A549 (cell line): Measurements from ENCODE around the gene VRTN. TPM values are rescaled to one million over a fixed set of nuclear protein-coding genes. Genes with fewer than 3 reads are reported as not detected.

ENCODE experiments used
- ATAC-seq, 2 experiments: fragments of 200-7000 bp in 1 of 2; fragments of >200 bp in 1 of 2; cut with Nextera tagmentation in 1 of 2; cut with Tn5 transposase in 1 of 2; 3 replicates each; pipeline versions ENCODE4 v1.8.0 to v1.9.1; 2018 to 2020; ENCODE audit warnings: mild to moderate bottlenecking in 1 of 2, moderate library complexity in 1 of 2
- CTCF ChIA-PET: fragments of 300-600 bp; sonication (Branson Sonifier 250); formaldehyde crosslinking; extraction: SDS; loops from one replicate; lab custom pipeline; 2021; ENCODE audit warnings: antibody characterized with exemption, inconsistent platforms; lab: Yijun Ruan, JAX
- POLR2A ChIA-PET: fragments of 350-600 bp; formaldehyde crosslinking; extraction: SDS; loops from one replicate; lab custom pipeline; 2021; ENCODE audit warnings: antibody characterized with exemption, inconsistent platforms; lab: Yijun Ruan, JAX
- DNase-seq, 2 experiments: peaks; one replicate each; pipeline versions ENCODE4 v3.0.0 to v3.0.0-alpha.2; 2011 to 2016; ENCODE audit warnings: low read depth in 1 of 2, low spot score in 1 of 2
- FAIRE-seq: peaks from 2 replicates; lab custom pipeline; 2011; peaks lifted over from hg19 to GRCh38; lab: Jason Lieb, UNC
- H3K27ac ChIP-seq, 2 experiments: fragments of >200 bp; sonication (Bioruptor Twin); formaldehyde crosslinking; 3 replicates each; pipeline ENCODE4 v1.5.1; 2016 to 2017
- H3K4me1 ChIP-seq: fragments of >200 bp; sonication (Bioruptor Twin); formaldehyde crosslinking; 3 replicates; pipeline ENCODE4 v1.6.1; 2016
- H3K4me2 ChIP-seq: fragments of >200 bp; sonication (Bioruptor Twin); formaldehyde crosslinking; 3 replicates; pipeline ENCODE4 v1.6.1; 2016
- H3K4me3 ChIP-seq: fragments of >200 bp; sonication (Bioruptor Twin); formaldehyde crosslinking; 3 replicates; pipeline ENCODE4 v1.5.1; 2016
- H3K9me3 ChIP-seq: fragments of >200 bp; sonication (Bioruptor Twin); formaldehyde crosslinking; 3 replicates; pipeline ENCODE4 v1.6.1; 2016
- ATOH8 ChIP-seq: fragments of 250-450 bp; sonication (Bioruptor Pico); IDR thresholded peaks from 2 replicates; pipeline ENCODE4 v1.5.0; 2020; ENCODE audit warnings: low read depth, mild to moderate bottlenecking, moderate library complexity
- CBX8 ChIP-seq: fragments of 200-600 bp; sonication (generic); IDR thresholded peaks from 2 replicates; pipeline ENCODE4 v1.6.1; 2016
- CEBPB ChIP-seq, 2 experiments: fragments of >200 bp in 1 of 2; sonication (Bioruptor Twin) in 1 of 2; formaldehyde crosslinking in 1 of 2; IDR thresholded peaks; 2 replicates each; pipeline ENCODE4 v1.6.1; 2012 to 2016
- CTCF ChIP-seq: fragments of >200 bp; sonication (Bioruptor Twin); formaldehyde crosslinking; IDR thresholded peaks from 3 replicates; pipeline ENCODE4 v1.5.1; 2016
- ELK1 ChIP-seq: fragments of 150-350 bp; IDR thresholded peaks from 2 replicates; pipeline ENCODE4 v1.6.1; 2014; ENCODE audit warnings: low read depth, mild to moderate bottlenecking, low read length
- EP300 ChIP-seq, 2 experiments: fragments of >200 bp; sonication (Bioruptor Twin); formaldehyde crosslinking; IDR thresholded peaks; 2 replicates in 1 of 2; 3 replicates in 1 of 2; pipeline ENCODE4 v1.6.1; 2016 to 2017
- FOSL2 ChIP-seq, 2 experiments: fragments of 450-650 bp in 1 of 2; fragments of >200 bp in 1 of 2; sonication (Bioruptor Twin) in 1 of 2; formaldehyde crosslinking; IDR thresholded peaks; 2 replicates each; pipeline versions ENCODE4 v1.5.0 to v1.6.1; 2016 to 2020; ENCODE audit warnings: mild to moderate bottlenecking in 1 of 2, moderate library complexity in 1 of 2
- GATA3 ChIP-seq: IDR thresholded peaks from 2 replicates; pipeline ENCODE4 v1.6.1; 2012; ENCODE audit warnings: borderline replicate concordance
- HEYL ChIP-seq: fragments of 250-450 bp; sonication (Bioruptor Pico); IDR thresholded peaks from 2 replicates; pipeline ENCODE4 v1.8.0; 2021; ENCODE audit warnings: mild to moderate bottlenecking, moderate library complexity
- MAX ChIP-seq: IDR thresholded peaks from 2 replicates; pipeline ENCODE4 v1.6.1; 2012
- RAD21 ChIP-seq, 2 experiments: fragments of >200 bp in 1 of 2; sonication (Bioruptor Twin) in 1 of 2; formaldehyde crosslinking in 1 of 2; IDR thresholded peaks in 1 of 2; conservative IDR thresholded peaks in 1 of 2; 2 replicates in 1 of 2; 3 replicates in 1 of 2; pipeline ENCODE4 v1.6.1; 2012 to 2018; ENCODE audit warnings: inconsistent platforms in 1 of 2
- SMC3 ChIP-seq: fragments of >200 bp; sonication (Bioruptor Twin); formaldehyde crosslinking; IDR thresholded peaks from 3 replicates; pipeline ENCODE4 v1.6.1; 2018; ENCODE audit warnings: inconsistent platforms
- USF2 ChIP-seq: fragments of 450-650 bp; IDR thresholded peaks from 2 replicates; pipeline ENCODE4 v1.6.1; 2014; ENCODE audit warnings: antibody characterized with exemption
- WGBS: methylation state at CpG from one replicate; pipeline ENCODE4 v1.1.6; 2017; ENCODE audit errors: missing lambda C conversion rate; 5-methylcytosine and 5-hydroxymethylcytosine counted together
- polyA plus RNA-seq, 4 experiments: library from polyadenylated mRNA; depleted of rRNA in 3 of 4; stranded (reverse); fragments of >200 nt; fragmentation: RNase III in 1 of 4; extraction: RNeasy Plus Mini Kit Qiagen cat#74134 plus additional on column Dnase treatment in 1 of 4; gene quantifications; 2 replicates in 3 of 4; 3 replicates in 1 of 4; pipeline ENCODE4 v1.2.3, GENCODE V29; 2011 to 2017

VRTN gene
- polyA plus RNA-seq, 2 of the 4 experiments (the other 2 are of a cell fraction) = not detected

GRCh38 chr14:74360163-74360562, 11.9 kb downstream of the VRTN start:
- Histone ChIP-seq H3K4me2 (no peak overlapping the region), H3K4me3 (no peak overlapping the region), H3K9me3 (no peaks in the 10 kb centered on the region), H3K27ac (no peak overlapping the region), H3K4me1 (no peaks in the 10 kb centered on the region)
- no peak for DNase-seq
- no peak for FAIRE-seq
- POLR2A ChIA-PET = no interaction called here
- WGBS = 50% methylated on average over 1 of the region's 3 CpGs
- CTCF ChIA-PET = interaction anchor here (1.3 to 7.6 kb wide), 4 partner anchors 20 to 501 kb away, joined by 3 to 67 read pairs (median 5); partner anchors contain the start of gene ABCD4
- no peak for ATAC-seq
- no peak for TF ChIP-seq ELK1
- TF ChIP-seq EP300 (IDR thresholded peaks at IDR 0.05) = no peak
- no peak for TF ChIP-seq USF2
- TF ChIP-seq RAD21 (conservative IDR thresholded peaks at IDR 0.05 in 1 of 2, IDR thresholded peaks at IDR 0.05 in 1 of 2) = no peak

- 24% methylated on average over 12 of the region's 12 CpGs for WGBS
- POLR2A ChIA-PET = no interaction called here
- peak; percentile 61 for FAIRE-seq
- peak; percentile 68 to 79 for DNase-seq
- peak; percentile 79 to 93 for ATAC-seq
- H3K4me3 ChIP-seq = no peak overlapping the region
- no peaks in the 10 kb centered on the region for H3K9me3 ChIP-seq
- TF ChIP-seq CEBPB (IDR thresholded peaks at IDR 0.05) = peak; percentile 43 to 70; a peak in 3 of 4 replicates
- no peak for TF ChIP-seq CBX8
- TF ChIP-seq MAX = peak; percentile 54; the same call in 1 of the 2 replicates
- TF ChIP-seq RAD21 (conservative IDR thresholded peaks at IDR 0.05 in 1 of 2, IDR thresholded peaks at IDR 0.05 in 1 of 2) = peak; percentile 85 to 88
- peak; percentile 88 for TF ChIP-seq CTCF
- peak; percentile 89 for TF ChIP-seq SMC3
- TF ChIP-seq, all 56 proteins: peak for 5
- Histone ChIP-seq H3K27ac (peak overlapping the region in 1 of 2 experiments; percentile 50; a peak in 2 of 6 replicates), H3K4me2 (peak overlapping the region; percentile 70), H3K4me1 (no peaks in the 10 kb centered on the region)
- CTCF ChIA-PET = interaction anchor here (1.0 to 7.6 kb wide), 12 partner anchors 10 to 128 kb away, joined by 3 to 67 read pairs (median 5); partner anchors contain the start of gene VRTN
These were observed 14.2 kb downstream of the VRTN start for GRCh38 chr14:74362361-74362915.

GRCh38 chr14:74364271-74364880, 16.1 kb downstream of the VRTN start:
- Histone ChIP-seq H3K4me2 (no peak overlapping the region), H3K9me3 (no peaks in the 10 kb centered on the region), H3K4me3 (no peak overlapping the region), H3K4me1 (no peaks in the 10 kb centered on the region), H3K27ac (no peak overlapping the region)
- WGBS = 40% methylated on average over 7 of the region's 7 CpGs
- POLR2A ChIA-PET = no interaction called here
- DNase-seq (no peak), ATAC-seq (peak in 1 of 2 experiments; percentile 25; a peak in 3 of 6 replicates), FAIRE-seq (no peak)
- CTCF ChIA-PET = interaction anchor here (0.9 to 5.0 kb wide), 7 partner anchors 9 to 248 kb away, joined by 3 to 41 read pairs (median 5); partner anchors contain the start of gene LTBP2
- TF ChIP-seq HEYL (no peak), ATOH8 (CRISPR knock-in tag) (no peak), FOSL2 (IDR thresholded peaks at IDR 0.05) (no peak), FOSL2 (CRISPR knock-in tag; IDR thresholded peaks at IDR 0.05) (no peak), GATA3 (no peak), ELK1 (no peak)
- TF ChIP-seq, all 56 proteins: peak for 0
